Progenitor cell of endocrine pancreas (in vitro differentiated cells): ENCODE results near the gene PLB1. TPM values are rescaled to one million over a fixed set of nuclear protein-coding genes. Genes with fewer than 3 reads are reported as not detected.

Experiments used
- DNase-seq: peaks from one replicate; pipeline ENCODE4 v3.0.0; 2021; ENCODE audit warnings: low spot score; ENCODE audit not compliant: unreplicated experiment
- H3K27ac Mint-ChIP-seq: 2 replicates; pipeline ENCODE4 v1.8.0; 2021; ENCODE audit warnings: mild to moderate bottlenecking, moderate library complexity, mixed read lengths
- H3K27me3 Mint-ChIP-seq: 2 replicates; pipeline ENCODE4 v1.8.0; 2021; ENCODE audit warnings: mixed read lengths
- H3K36me3 Mint-ChIP-seq: 2 replicates; pipeline ENCODE4 v1.8.0; 2022; ENCODE audit warnings: mixed read lengths; ENCODE audit not compliant: insufficient read depth
- H3K4me1 Mint-ChIP-seq: 2 replicates; pipeline ENCODE4 v1.8.0; 2021; ENCODE audit warnings: low read depth, mixed read lengths
- H3K4me3 Mint-ChIP-seq: 2 replicates; pipeline ENCODE4 v1.8.0; 2021; ENCODE audit warnings: low read depth, mild to moderate bottlenecking, moderate library complexity, mixed read lengths
- H3K9me3 Mint-ChIP-seq: 2 replicates; pipeline ENCODE4 v1.8.0; 2021; ENCODE audit warnings: low read depth, mixed read lengths
- total RNA-seq: library from RNA; stranded (reverse); gene quantifications from 2 replicates; pipeline ENCODE4 v1.2.1, GENCODE V29; 2021
- TF ChIP-seq, protein P1 (sequence below): fragments of 200-600 bp; sonication (generic); IDR thresholded peaks from one replicate; pipeline ENCODE4 v1.5.0; 2021; ENCODE audit warnings: antibody characterized with exemption, mild to moderate bottlenecking; ENCODE audit not compliant: unreplicated experiment

Gene PLB1
- total RNA-seq, 1 donor from 2014 or later = 0.65 TPM

DNA sequence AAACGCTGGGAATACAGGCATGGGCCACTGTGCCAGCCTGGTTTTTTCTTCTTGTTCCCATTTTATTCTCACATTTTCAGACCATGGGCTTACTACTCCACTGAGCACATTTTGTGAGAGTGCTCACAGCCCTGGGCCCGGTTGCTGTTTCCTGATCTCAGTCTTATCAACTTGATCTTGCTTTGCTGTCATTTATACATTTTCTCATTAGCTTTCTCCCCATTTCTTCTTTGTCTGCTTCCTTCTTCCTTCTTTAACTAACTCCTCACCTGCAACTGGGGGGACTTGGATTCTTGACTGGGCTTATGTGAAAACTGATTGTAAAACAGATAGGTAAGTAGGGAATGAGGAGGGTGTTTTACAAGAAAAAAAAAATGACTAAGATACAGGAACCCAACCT, 117.3 kb downstream of the PLB1 start:
- Mint-ChIP-seq H3K4me3 (no peak overlapping the region), H3K9me3 (no peaks in the 10 kb centered on the region), H3K36me3 (no peaks in the 10 kb centered on the region), H3K27ac (no peak overlapping the region), H3K4me1 (no peaks in the 10 kb centered on the region), H3K27me3 (peaks cover 8% of the 10 kb centered on the region)
- TF ChIP-seq, protein P1, sequence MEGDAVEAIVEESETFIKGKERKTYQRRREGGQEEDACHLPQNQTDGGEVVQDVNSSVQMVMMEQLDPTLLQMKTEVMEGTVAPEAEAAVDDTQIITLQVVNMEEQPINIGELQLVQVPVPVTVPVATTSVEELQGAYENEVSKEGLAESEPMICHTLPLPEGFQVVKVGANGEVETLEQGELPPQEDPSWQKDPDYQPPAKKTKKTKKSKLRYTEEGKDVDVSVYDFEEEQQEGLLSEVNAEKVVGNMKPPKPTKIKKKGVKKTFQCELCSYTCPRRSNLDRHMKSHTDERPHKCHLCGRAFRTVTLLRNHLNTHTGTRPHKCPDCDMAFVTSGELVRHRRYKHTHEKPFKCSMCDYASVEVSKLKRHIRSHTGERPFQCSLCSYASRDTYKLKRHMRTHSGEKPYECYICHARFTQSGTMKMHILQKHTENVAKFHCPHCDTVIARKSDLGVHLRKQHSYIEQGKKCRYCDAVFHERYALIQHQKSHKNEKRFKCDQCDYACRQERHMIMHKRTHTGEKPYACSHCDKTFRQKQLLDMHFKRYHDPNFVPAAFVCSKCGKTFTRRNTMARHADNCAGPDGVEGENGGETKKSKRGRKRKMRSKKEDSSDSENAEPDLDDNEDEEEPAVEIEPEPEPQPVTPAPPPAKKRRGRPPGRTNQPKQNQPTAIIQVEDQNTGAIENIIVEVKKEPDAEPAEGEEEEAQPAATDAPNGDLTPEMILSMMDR = no peak
- DNase-seq = no peak

DNA sequence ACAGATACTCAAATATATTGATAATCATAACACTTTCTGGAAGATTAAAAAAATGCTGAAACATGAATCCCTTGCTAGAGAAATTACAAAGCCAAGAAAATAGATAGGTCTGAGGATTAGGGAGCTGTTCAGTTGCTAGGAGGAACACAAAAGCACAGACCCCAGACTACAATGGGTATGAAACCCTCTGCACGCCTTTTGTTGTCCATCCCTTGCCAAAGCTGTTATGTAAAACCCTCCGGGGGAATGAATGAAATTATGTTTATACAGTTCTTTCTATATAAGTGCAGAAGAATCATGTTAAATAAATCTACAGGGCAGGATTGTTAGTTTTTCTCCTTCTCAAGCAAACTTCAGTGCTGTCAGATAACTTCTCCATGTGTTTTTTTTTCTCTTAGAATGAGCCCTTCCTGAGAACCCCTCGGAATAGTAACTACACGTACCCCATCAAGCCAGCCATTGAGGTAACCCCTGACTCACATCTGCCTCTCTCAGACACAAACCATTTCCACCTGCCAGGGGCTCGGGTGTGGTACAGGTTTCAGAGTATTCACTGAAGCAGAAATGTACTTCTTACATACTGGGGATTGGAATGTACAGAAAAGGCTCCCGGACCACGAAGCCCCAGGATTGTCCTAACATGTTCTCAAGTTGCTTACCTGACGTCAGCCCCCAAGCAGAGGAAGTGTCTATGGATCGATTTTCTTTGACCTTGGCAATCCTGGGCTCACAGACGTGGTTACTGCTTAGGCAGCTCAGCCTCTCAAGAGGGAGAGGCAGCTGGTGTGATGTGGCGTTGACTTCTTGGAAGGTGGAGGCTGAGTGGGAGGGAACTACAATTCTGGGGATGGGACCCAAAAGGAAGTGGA, 118.0 kb downstream of the PLB1 start:
- DNase-seq = no peak
- Mint-ChIP-seq H3K27ac (no peak overlapping the region), H3K4me3 (no peak overlapping the region), H3K27me3 (peaks cover 8% of the 10 kb centered on the region), H3K9me3 (no peaks in the 10 kb centered on the region), H3K36me3 (no peaks in the 10 kb centered on the region), H3K4me1 (no peaks in the 10 kb centered on the region)
- TF ChIP-seq, protein P1 = no peak

DNA sequence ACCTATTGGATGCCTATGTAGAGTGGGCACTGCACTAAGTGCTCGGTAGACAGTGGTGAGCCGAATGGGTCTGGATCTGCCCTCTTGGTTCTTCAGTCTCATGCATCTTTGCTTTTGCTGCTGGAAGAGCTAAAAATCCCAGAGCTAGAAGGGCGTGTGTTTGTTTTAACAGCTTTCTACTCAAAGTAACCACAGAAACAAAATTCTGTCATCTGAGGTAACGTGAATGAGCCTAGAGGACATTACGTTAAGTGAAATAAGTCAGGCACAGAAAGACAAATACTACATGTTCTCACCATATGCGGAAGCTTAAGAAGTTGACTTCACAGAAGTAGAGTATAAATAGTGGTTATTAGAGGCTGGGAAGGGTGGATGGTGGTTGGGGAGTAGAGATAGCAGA, 119.8 kb downstream of the PLB1 start:
- TF ChIP-seq, protein P1 = no peak
- Mint-ChIP-seq H3K27ac (no peak overlapping the region), H3K4me3 (no peak overlapping the region)

DNA sequence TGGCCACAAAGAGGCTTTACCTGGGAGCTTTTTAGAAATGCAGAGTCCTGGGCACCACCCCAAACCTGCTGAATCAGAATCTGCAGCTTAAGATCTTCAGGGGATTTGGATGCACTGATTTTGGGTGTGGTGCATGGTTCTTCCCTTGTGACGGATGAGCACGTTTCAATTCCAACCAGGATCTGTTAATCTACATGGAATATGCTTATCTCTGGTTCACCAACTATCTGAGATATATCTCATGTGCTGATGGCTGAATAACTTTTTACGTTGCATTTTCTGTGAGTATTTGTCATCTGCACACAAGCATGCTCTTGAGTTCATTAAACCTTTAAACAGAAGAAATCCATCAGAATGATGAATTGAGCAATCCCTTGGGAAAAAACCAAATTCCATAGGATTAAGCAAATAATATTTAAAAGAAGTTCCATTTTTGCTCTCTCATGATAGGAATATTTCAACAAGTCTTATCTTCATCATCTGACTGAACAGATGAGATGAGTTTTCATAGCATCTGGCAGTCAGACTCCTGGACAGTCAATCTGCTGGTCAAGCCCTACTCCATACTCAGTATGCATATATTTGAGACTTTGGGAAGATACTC, 120.6 kb downstream of the PLB1 start:
- TF ChIP-seq, protein P1 = no peak
- H3K4me3 Mint-ChIP-seq = no peak overlapping the region
- H3K27me3 Mint-ChIP-seq = peaks cover 1% of the 10 kb centered on the region
- no peak overlapping the region for H3K27ac Mint-ChIP-seq
- H3K9me3 Mint-ChIP-seq = no peaks in the 10 kb centered on the region
- no peak for DNase-seq
- no peaks in the 10 kb centered on the region for H3K36me3 Mint-ChIP-seq
- peaks cover 18% of the 10 kb centered on the region for H3K4me1 Mint-ChIP-seq

More for the DNA sequence above, 119.8 kb downstream of the PLB1 start:
- H3K27me3 Mint-ChIP-seq = peaks cover 6% of the 10 kb centered on the region
- DNase-seq = no peak
- peaks cover 11% of the 10 kb centered on the region for H3K4me1 Mint-ChIP-seq
- no peaks in the 10 kb centered on the region for H3K9me3 Mint-ChIP-seq
- no peaks in the 10 kb centered on the region for H3K36me3 Mint-ChIP-seq

DNA sequence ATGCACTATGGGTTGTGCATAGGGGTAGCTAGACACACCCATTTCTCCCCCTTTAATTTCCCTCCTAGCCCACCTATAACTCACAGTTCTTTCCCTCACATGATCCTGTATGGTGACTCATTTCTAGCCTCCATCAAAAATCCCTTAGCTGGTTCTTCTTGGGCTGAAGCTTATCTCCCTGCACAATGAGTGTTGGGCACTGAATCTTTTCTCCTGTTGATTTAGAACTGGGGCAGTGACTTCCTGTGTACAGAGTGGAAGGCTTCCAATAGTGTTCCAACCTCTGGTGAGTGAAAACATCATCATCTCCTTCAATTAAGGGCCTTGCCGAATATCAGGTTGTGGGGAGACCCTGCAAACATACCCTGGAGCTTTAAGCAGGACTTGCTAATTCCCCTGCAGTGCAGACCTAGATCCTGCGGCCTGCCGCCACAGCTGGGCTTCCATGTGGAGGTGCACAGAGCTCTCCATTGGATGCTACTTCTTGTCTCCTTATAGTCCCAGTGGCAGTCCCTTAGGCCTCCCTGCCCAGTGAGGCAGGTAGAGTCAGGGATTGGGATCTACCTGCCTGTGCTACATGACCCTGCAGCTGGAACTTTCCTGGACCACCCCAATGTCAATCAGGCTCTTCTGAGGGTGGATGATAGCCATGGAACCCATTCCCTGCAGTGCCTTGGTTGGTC, 121.8 kb downstream of the PLB1 start:
- Mint-ChIP-seq H3K27ac (no peak overlapping the region), H3K9me3 (no peaks in the 10 kb centered on the region), H3K27me3 (no peaks in the 10 kb centered on the region), H3K36me3 (no peaks in the 10 kb centered on the region), H3K4me3 (no peak overlapping the region), H3K4me1 (peaks cover 23% of the 10 kb centered on the region)
- TF ChIP-seq, protein P1 = no peak
- DNase-seq = no peak
